Stomach (tissue), 4 donors: ENCODE data around the gene B4GALT4.

Source experiments
- CTCF ChIP-seq, 7 experiments: fragments of 450-650 bp in 4 of 7; fragments of 200-600 bp in 3 of 7; sonication (generic) in 3 of 7; IDR thresholded peaks; one replicate each; pipeline ENCODE4 v1.5.1; 2016 to 2019; ENCODE audit warnings: antibody characterized with exemption in 7 of 7, control low read depth in 2 of 7, mild to moderate bottlenecking in 1 of 7
- POLR2A ChIP-seq, 4 donors: fragments of 450-650 bp; IDR thresholded peaks; one replicate each; pipeline ENCODE4 v1.6.1; 2016; ENCODE audit warnings: antibody characterized with exemption in 4 of 4, control low read depth in 2 of 4, mild to moderate bottlenecking in 1 of 4, moderate library complexity in 1 of 4

- TF ChIP-seq CTCF (IDR thresholded peaks at IDR 0.05) (no peak), POLR2A (IDR thresholded peaks at IDR 0.05) (no peak)
Measured at GRCh38 chr3:119191800-119192199, 48.9 kb downstream of the B4GALT4 start.
